Loucy (cell line): ENCODE results near the gene SFTPA2.
"Not testable (repeated sequence)": the region's sequence is repeated elsewhere in the genome, so short reads cannot be mapped to it uniquely, and the experiment has no call there.

Source experiments
- CTCF ChIP-seq: fragments of 200-600 bp; sonication (generic); conservative IDR thresholded peaks from 2 replicates; pipeline ENCODE4 v1.5.1; 2014; ENCODE audit warnings: mild to moderate bottlenecking, antibody characterized with exemption, low read length
- EZH2phosphoT487 ChIP-seq: fragments of 200-600 bp; IDR thresholded peaks from 2 replicates; pipeline ENCODE4 v1.6.1; 2018; ENCODE audit warnings: antibody characterized with exemption, mild to moderate bottlenecking, moderate library complexity, borderline replicate concordance

GRCh38 chr10:79544926-79545659 is 15.1 kb downstream of the SFTPA2 start:
- not testable (repeated sequence) for TF ChIP-seq CTCF, EZH2phosphoT487
